GM19452 (cell line): ENCODE data around the gene IFITM1.
"Not testable (repeated sequence)": the region's sequence is repeated elsewhere in the genome, so short reads cannot be mapped to it uniquely, and the experiment has no call there.

Experiments used
- ATAC-seq: cut with Tn5 transposase; IDR thresholded peaks from one replicate; pipeline ENCODE4 v1.9.1; 2021; ENCODE audit not compliant: unreplicated experiment

IFITM1 gene

GRCh38 chr11:308740-309665 is 4.8 kb upstream of the IFITM1 start:
- not testable (repeated sequence) for ATAC-seq

GRCh38 chr11:309979-310572 is 3.8 kb upstream of the IFITM1 start:
- ATAC-seq = not testable (repeated sequence)

- ATAC-seq = not testable (repeated sequence)
Measured at GRCh38 chr11:311013-311748, 2.7 kb upstream of the IFITM1 start.

GRCh38 chr11:312092-312816 is 1.6 kb upstream of the IFITM1 start:
- ATAC-seq = no peak

GRCh38 chr11:313304-313786 is 495 bp upstream of the IFITM1 start:
- no peak for ATAC-seq

GRCh38 chr11:314554-314875 is 675 bp downstream of the IFITM1 start:
- ATAC-seq = not testable (repeated sequence)

- no peak for ATAC-seq
Measured at GRCh38 chr11:315051-315481, 1.2 kb downstream of the IFITM1 start.

- no peak for ATAC-seq
Measured at GRCh38 chr11:315516-315994, 1.7 kb downstream of the IFITM1 start.

- ATAC-seq = no peak
Measured at GRCh38 chr11:316031-316701, 2.3 kb downstream of the IFITM1 start.

GRCh38 chr11:316891-317301 is 3.1 kb downstream of the IFITM1 start:
- no peak for ATAC-seq

- not testable (repeated sequence) for ATAC-seq
Measured at GRCh38 chr11:317668-318404, 4.0 kb downstream of the IFITM1 start.

GRCh38 chr11:318405-319120 is 4.7 kb downstream of the IFITM1 start:
- not testable (repeated sequence) for ATAC-seq

GRCh38 chr11:319121-319887 is 5.5 kb downstream of the IFITM1 start:
- ATAC-seq = not testable (repeated sequence)

- ATAC-seq = not testable (repeated sequence)
Measured at GRCh38 chr11:319888-320273, 6.0 kb downstream of the IFITM1 start.

- ATAC-seq = no peak
Measured at GRCh38 chr11:324156-324555, 10.3 kb downstream of the IFITM1 start.

GRCh38 chr11:324593-325517 is 11.0 kb downstream of the IFITM1 start:
- not testable (repeated sequence) for ATAC-seq
